ENCODE measurements around the gene DTYMK. TPM values are rescaled to one million over a fixed set of nuclear protein-coding genes. Genes with fewer than 3 reads are reported as not detected.

DTYMK gene
- polyA plus RNA-seq, 1 of the 3 experiments (the other 2 are of a cell fraction), result 51.1 TPM

DNA sequence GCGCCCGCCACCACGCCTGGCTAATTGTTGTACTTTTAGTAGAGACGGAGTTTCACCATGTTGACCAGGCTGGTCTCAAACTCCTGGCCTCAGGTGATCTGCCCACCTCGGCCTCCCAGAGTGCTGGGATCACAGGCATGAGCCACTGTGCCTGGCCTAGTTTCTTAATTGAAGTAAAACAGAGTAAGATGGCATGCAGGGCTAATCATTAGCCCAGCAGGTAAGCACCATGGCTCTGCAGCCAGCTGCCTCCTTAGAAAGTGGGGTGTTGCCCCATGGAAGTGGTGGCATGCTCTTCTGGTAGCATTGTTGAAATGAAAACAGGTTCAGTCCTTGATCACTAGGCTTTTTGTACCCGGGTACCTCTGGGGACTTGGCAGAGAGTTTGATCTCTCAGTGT lies 36.7 kb downstream of the DTYMK start:
- TF ChIP-seq CHD2 (IDR thresholded peaks at IDR 0.05; ENCODE audit: low read length, partially characterized antibody) (no peak), GABPA (IDR thresholded peaks at IDR 0.05; ENCODE audit: low read depth) (no peak), MXI1 (IDR thresholded peaks at IDR 0.05; ENCODE audit: low read depth, low read length) (no peak), TEAD4 (IDR thresholded peaks at IDR 0.05; ENCODE audit: borderline replicate concordance, insufficient read depth) (no peak), SMC3 (IDR thresholded peaks at IDR 0.05; ENCODE audit: low read depth, low read length) (no peak), NRF1 (IDR thresholded peaks at IDR 0.05; ENCODE audit: low read depth, low read length) (no peak), RFX5 (IDR thresholded peaks at IDR 0.05; ENCODE audit: low read length) (no peak), SIN3A (IDR thresholded peaks at IDR 0.05; ENCODE audit: borderline replicate concordance, low read depth, low read length) (no peak), GATA2 (CRISPR knock-in tag; IDR thresholded peaks at IDR 0.05) (no peak), TAF1 (IDR thresholded peaks at IDR 0.05; ENCODE audit: borderline replicate concordance, low read depth, low read length) (no peak), FOXJ3 (CRISPR knock-in tag; IDR thresholded peaks at IDR 0.05) (no peak), RCOR1 (IDR thresholded peaks at IDR 0.05; ENCODE audit: low read length) (no peak), FOSL2 (IDR thresholded peaks at IDR 0.05; ENCODE audit: borderline replicate concordance, low read depth) (no peak), NFIC (IDR thresholded peaks at IDR 0.05; ENCODE audit: borderline replicate concordance) (no peak), RXRA (IDR thresholded peaks at IDR 0.05; ENCODE audit: borderline replicate concordance, low read depth) (no peak)
- TF ChIP-seq, protein P1, sequence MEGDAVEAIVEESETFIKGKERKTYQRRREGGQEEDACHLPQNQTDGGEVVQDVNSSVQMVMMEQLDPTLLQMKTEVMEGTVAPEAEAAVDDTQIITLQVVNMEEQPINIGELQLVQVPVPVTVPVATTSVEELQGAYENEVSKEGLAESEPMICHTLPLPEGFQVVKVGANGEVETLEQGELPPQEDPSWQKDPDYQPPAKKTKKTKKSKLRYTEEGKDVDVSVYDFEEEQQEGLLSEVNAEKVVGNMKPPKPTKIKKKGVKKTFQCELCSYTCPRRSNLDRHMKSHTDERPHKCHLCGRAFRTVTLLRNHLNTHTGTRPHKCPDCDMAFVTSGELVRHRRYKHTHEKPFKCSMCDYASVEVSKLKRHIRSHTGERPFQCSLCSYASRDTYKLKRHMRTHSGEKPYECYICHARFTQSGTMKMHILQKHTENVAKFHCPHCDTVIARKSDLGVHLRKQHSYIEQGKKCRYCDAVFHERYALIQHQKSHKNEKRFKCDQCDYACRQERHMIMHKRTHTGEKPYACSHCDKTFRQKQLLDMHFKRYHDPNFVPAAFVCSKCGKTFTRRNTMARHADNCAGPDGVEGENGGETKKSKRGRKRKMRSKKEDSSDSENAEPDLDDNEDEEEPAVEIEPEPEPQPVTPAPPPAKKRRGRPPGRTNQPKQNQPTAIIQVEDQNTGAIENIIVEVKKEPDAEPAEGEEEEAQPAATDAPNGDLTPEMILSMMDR (IDR thresholded peaks at IDR 0.05), result no peak
- TF ChIP-seq, protein P2, sequence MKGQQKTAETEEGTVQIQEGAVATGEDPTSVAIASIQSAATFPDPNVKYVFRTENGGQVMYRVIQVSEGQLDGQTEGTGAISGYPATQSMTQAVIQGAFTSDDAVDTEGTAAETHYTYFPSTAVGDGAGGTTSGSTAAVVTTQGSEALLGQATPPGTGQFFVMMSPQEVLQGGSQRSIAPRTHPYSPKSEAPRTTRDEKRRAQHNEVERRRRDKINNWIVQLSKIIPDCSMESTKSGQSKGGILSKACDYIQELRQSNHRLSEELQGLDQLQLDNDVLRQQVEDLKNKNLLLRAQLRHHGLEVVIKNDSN (IDR thresholded peaks at IDR 0.05; ENCODE audit: borderline replicate concordance, low read depth), result no peak
- TF ChIP-seq, protein P3, sequence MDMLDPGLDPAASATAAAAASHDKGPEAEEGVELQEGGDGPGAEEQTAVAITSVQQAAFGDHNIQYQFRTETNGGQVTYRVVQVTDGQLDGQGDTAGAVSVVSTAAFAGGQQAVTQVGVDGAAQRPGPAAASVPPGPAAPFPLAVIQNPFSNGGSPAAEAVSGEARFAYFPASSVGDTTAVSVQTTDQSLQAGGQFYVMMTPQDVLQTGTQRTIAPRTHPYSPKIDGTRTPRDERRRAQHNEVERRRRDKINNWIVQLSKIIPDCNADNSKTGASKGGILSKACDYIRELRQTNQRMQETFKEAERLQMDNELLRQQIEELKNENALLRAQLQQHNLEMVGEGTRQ (IDR thresholded peaks at IDR 0.05; ENCODE audit: borderline replicate concordance, low read depth, low read length), result no peak
- TF ChIP-seq, protein P4, sequence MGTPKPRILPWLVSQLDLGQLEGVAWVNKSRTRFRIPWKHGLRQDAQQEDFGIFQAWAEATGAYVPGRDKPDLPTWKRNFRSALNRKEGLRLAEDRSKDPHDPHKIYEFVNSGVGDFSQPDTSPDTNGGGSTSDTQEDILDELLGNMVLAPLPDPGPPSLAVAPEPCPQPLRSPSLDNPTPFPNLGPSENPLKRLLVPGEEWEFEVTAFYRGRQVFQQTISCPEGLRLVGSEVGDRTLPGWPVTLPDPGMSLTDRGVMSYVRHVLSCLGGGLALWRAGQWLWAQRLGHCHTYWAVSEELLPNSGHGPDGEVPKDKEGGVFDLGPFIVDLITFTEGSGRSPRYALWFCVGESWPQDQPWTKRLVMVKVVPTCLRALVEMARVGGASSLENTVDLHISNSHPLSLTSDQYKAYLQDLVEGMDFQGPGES (IDR thresholded peaks at IDR 0.05; ENCODE audit: low read depth, low read length), result no peak
- TF ChIP-seq, protein P5, sequence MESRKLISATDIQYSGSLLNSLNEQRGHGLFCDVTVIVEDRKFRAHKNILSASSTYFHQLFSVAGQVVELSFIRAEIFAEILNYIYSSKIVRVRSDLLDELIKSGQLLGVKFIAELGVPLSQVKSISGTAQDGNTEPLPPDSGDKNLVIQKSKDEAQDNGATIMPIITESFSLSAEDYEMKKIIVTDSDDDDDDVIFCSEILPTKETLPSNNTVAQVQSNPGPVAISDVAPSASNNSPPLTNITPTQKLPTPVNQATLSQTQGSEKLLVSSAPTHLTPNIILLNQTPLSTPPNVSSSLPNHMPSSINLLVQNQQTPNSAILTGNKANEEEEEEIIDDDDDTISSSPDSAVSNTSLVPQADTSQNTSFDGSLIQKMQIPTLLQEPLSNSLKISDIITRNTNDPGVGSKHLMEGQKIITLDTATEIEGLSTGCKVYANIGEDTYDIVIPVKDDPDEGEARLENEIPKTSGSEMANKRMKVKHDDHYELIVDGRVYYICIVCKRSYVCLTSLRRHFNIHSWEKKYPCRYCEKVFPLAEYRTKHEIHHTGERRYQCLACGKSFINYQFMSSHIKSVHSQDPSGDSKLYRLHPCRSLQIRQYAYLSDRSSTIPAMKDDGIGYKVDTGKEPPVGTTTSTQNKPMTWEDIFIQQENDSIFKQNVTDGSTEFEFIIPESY (IDR thresholded peaks at IDR 0.05; ENCODE audit: borderline replicate concordance, low read depth), result no peak
- Histone ChIP-seq H3K27ac (ENCODE audit: low read depth in 2 of 2, low read length in 1 of 2) (no peak overlapping the region), H3K36me3 (replicated peaks in 1 of 2; ENCODE audit: control insufficient read depth in 1 of 2, insufficient read depth in 2 of 2, low read length in 1 of 2) (peaks cover 9 to 39% of the 10 kb centered on the region in 2 experiments), H3K9ac (no peak overlapping the region), H3F3A (replicated peaks; ENCODE audit: insufficient read depth) (no peaks in the 10 kb centered on the region), H4K20me1 (ENCODE audit: insufficient read depth) (peaks cover 60% of the 10 kb centered on the region), H3K4me2 (no peak overlapping the region), H3K9me3 (no peaks in the 10 kb centered on the region), H3K4me1 (ENCODE audit: control insufficient read depth in 1 of 2, insufficient read depth in 2 of 2, low read depth in 1 of 2, low read length in 1 of 2) (no peaks in the 10 kb centered on the region; a peak in 1 of 4 replicates), H3K4me3 (ENCODE audit: low read depth in 2 of 2, low read length in 1 of 2) (no peak overlapping the region), H3K79me2 (ENCODE audit: insufficient read depth) (peaks cover 77% of the 10 kb centered on the region), H3K27me3 (ENCODE audit: insufficient read depth) (no peaks in the 10 kb centered on the region), H3K9me2 (no peaks in the 10 kb centered on the region), H2AFZ (ENCODE audit: low read depth) (no peak overlapping the region)
- DNase-seq, result no peak
- CTCF ChIA-PET, result interaction anchor here (11.9 kb wide), 1 partner anchor 10 kb away, joined by 77 read pairs; no protein-coding TSS in a partner anchor
- WGBS (ENCODE audit: low lambda C conversion rate), result 97% methylated on average over 6 of the region's 6 CpGs
- POLR2A ChIA-PET, result interaction anchor here (0.7 kb wide), 1 partner anchor 56 kb away, joined by 4 read pairs; no protein-coding TSS in a partner anchor
